Right ventricle myocardium inferior (tissue), 1 donor: Measurements from ENCODE around the gene PWWP2A. TPM values are rescaled to one million over a fixed set of nuclear protein-coding genes. Genes with fewer than 3 reads are reported as not detected.
"Not testable (repeated sequence)": the region's sequence is repeated elsewhere in the genome, so short reads cannot be mapped to it uniquely, and the experiment has no call there.

Experiments used
- ATAC-seq: fragments of 200-7000 bp; cut with Tn5 transposase; one replicate; pipeline ENCODE4 v1.9.1; 2020; ENCODE audit warnings: mild to moderate bottlenecking, moderate library complexity
- DNase-seq: peaks from one replicate; pipeline ENCODE4 v3.0.0; 2021; ENCODE audit errors: missing footprints
- intact Hi-C: fragments of 100-400 bp; cut with DNase I; formaldehyde crosslinking; loops from one replicate; pipeline ENCODE4 v1.11.0; 2022
- long read RNA-seq: library from polyadenylated mRNA; unstranded; transcript quantifications from one replicate; pipeline ENCODE4 v2.0.0, GENCODE V29; 2021
- total RNA-seq: library from RNA; stranded (reverse); fragmentation: NEBNext Ultra II Directional; extraction: Animal tissue kit (Norgen Biotek cat#: 25700); gene quantifications from one replicate; pipeline ENCODE4 v1.2.1, GENCODE V29; 2021
- donor health status: DM: no; HTN: yes; CAD: no; lungs with severe emphysema.

Gene PWWP2A, protein sequence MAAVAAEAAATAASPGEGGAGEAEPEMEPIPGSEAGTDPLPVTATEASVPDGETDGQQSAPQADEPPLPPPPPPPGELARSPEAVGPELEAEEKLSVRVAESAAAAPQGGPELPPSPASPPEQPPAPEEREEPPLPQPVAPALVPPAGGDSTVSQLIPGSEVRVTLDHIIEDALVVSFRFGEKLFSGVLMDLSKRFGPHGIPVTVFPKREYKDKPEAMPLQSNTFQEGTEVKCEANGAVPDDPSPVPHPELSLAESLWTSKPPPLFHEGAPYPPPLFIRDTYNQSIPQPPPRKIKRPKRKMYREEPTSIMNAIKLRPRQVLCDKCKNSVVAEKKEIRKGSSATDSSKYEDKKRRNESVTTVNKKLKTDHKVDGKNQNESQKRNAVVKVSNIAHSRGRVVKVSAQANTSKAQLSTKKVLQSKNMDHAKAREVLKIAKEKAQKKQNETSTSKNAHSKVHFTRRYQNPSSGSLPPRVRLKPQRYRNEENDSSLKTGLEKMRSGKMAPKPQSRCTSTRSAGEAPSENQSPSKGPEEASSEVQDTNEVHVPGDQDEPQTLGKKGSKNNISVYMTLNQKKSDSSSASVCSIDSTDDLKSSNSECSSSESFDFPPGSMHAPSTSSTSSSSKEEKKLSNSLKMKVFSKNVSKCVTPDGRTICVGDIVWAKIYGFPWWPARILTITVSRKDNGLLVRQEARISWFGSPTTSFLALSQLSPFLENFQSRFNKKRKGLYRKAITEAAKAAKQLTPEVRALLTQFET
- total RNA-seq: 13.2 TPM
- long read RNA-seq: 0 reads

- intact Hi-C loops: loop anchor here (2.0 to 5.0 kb wide), 3 partner anchors 49 to 97 kb away; no protein-coding TSS in a partner anchor
- DNase-seq (peak; percentile 99), ATAC-seq (peak; percentile 98)
Observed at GRCh38 chr5:160119142-160119904, at the start of gene PWWP2A. PWWP2A (minus strand) TSS chr5:160119450; CDS start chr5:160119388, 62 bp downstream.

DNA sequence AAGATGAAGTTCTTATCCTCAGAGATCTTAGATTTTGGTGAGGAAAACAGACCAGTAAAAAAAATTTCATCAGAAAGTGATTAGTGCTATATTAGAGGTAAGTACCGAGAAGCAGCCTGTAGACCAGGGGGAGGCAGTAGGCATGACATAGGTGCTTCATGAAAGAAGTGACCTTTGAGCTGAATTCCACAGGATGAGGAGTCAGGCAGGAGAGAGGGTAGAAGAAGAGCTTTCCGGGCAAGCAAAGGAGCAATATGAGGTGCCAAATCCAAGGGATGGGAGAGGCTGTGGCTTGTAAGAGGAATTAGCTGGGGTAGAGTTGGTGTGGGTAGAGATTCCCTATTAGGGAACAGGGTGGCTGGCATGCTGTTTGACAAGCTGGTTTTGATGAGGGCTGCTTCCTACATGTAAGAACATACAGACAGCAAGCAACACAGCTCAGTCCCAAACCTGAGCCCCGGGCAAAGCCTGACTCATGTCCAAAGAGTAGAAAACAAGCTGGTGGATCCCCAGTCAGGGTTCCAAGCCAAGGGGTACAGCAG lies 48.4 kb upstream of the PWWP2A start:
- DNase-seq (no peak), ATAC-seq (no peak)
- intact Hi-C loops: loop anchor here (2.0 kb wide), 1 partner anchor 49 kb away; the partner anchor contains the start of gene PWWP2A

DNA sequence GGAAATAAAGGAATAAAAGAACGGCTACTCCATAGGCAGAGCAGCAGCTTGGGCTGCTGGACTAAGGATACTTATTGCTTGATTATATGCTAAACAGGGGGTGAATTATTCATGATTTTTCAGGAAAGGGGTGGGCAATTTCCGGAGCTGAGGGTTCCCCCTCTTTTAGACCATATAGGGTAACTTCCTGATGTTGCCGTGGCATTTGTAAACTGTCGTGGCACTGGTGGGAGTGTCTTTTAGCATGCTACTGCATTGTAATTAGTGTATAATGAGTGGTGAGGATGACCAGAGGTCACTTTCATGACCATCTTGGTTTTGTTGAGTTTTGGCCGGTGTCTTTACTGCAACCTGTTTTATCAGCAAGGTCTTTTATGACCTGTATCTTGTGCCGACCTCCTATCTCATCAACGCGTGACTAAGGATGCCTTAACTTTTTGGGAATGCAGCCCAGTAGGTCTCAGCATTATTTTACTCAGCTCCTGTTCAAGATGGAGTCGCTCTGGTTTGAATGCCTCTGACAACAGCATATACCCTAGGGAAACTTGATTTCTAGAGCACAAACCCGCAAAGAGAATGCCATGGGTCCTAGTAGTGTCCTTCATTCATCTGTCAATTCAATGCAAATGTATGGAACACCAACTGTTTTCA lies 47.8 kb upstream of the PWWP2A start:
- DNase-seq (no peak), ATAC-seq (no peak)
- intact Hi-C loops: no loop called here

DNA sequence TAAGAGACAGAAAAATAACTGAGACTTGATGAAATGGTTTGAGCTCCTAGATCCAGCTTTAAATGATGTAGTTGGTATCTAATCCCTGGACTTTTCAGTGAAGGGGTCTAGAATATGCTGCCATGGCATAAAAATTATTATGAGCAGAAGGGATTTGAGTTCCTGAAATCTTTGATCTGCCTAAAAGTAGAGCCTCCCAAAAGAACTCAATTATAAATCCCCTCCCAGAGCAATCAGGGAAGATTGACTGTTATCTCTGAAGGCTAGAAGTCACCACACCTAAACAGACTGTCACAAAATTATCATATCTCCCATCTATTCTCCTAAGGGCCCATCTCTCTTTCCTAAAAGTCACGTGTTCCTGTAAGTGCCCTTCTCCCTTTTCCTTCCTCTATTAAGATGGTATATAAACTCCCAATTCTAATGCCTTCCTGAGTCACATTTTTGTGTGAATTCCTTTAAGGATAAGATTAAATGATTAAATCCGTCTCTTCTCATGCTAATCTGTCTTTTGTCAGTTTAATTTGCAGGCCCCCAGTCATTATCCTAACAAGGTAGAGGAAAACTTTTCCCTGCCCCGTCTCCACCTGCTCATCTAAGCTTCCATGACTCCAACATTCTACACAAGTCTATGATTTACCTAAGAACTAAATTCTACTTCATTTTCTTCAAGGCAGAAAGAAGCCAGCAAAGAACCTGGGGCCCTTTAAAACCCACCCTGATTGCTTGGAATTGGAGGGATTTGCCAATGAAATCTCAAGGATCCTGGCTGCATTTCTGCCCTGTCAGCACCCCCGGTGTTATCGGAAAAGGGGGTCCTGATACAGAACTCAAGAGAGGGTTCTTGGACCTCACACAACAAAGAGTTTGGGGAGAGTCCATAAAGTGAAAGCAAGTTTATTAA lies 47.1 kb upstream of the PWWP2A start:
- intact Hi-C loops: no loop called here
- DNase-seq (no peak), ATAC-seq (no peak)

- intact Hi-C loops: no loop called here
- DNase-seq (peak; percentile 92), ATAC-seq (peak; percentile 84)
Observed at GRCh38 chr5:160165137-160166068, 46.2 kb upstream of the PWWP2A start.

DNA sequence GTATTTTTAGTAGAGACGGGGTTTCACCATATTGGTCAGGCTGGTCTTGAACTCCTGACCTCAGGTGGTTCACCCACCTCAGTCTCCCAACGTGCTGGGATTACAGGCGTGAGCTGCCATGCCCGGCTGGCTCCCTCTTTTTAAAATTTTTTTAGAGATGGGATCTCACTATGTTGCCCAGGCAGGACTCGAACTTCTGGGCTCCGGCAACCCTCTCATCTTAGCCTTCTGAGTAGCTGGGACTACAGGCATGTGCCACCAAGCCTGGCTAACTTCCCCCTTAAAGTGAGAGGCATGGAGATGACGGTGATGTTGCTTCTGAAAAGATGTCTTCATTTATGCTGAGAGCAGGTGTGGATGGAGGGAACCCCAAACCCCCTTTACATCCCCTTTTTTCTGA lies 43.7 kb upstream of the PWWP2A start:
- DNase-seq: no peak
- intact Hi-C loops: no loop called here
- no peak for ATAC-seq

DNA sequence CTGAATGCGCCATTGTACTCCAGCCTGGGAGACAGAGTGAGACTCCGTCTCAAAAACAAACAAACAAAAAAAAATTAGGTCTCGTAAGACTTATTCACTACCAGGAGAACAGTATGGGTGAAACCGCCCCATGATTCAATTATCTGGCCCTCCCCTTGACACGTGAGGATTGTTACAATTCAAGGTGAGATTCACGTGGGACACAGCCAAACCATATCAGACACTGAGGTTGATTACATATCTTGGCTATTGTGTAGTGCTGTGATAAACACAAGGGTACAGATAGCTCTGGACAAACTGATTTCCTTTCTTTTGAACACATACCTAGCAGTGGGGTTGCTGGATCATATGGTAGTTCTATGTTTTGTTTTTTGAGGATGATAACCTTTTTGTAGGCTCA lies 42.4 kb upstream of the PWWP2A start:
- intact Hi-C loops: no loop called here
- ATAC-seq: no peak
- DNase-seq: no peak

GRCh38 chr5:160160875-160161274 lies 41.6 kb upstream of the PWWP2A start:
- intact Hi-C loops, ATAC-seq, DNase-seq: not testable (repeated sequence)

DNA sequence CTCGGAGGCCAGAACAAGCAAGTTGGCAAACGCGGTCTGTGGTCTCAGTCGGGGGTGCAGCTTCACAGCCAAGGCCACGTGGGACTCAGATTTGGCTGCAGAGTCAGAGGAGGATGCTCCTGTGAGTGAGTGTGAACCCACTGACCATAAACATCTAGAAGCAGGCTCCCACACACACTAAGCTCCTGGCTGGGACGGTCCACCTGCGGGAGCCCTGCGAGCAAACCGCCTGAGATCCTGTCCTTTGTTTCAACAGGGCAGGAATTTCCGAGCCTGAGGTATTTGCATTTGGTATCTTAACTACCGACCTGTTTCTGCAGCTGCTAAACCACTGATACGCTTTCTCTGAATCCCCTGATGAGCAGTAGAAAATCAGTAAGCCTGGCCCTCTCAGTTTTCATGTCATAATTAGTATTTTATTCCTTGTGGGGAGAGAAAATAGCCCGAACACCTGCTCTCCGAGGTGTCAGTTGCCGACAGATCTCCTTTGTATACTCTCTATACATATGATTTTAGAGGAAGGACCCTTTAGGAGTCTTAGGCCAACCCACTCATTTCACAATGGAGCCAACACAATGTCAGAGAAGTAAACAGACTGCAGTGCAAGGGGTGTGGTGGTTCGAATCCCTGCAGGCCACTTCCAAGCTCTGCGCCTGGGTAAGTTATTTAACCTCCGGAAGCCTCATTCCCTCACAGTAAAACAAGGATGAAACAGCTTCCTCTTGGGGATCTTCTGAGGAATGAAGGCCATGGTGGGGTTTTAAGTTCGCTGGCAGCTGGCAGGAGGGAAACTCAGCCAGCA lies 40.9 kb upstream of the PWWP2A start:
- intact Hi-C loops: no loop called here
- DNase-seq (no peak), ATAC-seq (no peak)

DNA sequence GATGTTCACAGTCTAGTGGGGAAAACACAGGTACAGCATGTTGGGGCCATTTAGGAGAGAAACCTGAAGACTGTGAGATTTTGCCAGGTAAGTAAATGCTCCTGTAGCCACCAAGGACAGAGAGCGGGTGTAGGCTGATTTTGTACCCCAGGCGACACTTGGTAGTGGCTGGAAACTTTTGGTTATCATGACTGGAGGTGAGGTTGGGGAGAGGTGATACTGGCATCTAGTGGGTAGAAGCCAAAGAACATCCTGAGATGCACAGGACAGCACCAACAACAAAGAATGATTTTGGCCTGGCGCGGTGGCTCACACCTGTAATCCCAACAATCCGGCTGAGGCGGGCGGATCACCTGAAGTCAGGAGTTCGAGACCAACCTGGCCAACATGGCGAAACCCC lies 38.8 kb upstream of the PWWP2A start:
- intact Hi-C loops: no loop called here
- no peak for DNase-seq
- no peak for ATAC-seq

- intact Hi-C loops: no loop called here
- no peak for ATAC-seq
- DNase-seq: no peak
Observed at GRCh38 chr5:160155017-160155750, 35.9 kb upstream of the PWWP2A start.

DNA sequence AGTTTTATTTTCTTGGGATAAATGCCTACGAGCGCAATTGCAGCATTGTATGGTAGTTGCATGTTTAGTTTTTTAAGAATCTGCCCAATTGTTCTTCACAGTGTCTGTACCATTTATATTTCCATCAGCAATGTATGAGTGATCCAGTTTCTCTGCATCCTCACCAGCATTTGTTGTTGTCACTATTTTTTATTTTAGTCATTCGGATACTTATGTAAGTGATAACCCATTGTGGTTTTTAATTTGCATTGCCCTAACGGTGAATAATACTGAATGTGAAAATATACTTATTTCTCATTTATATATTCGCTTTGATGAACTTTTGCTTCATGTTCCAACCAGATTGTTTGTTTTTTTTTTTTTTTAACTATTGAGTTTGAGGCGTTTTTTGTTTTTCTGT lies 33.7 kb upstream of the PWWP2A start:
- intact Hi-C loops: no loop called here
- DNase-seq (no peak), ATAC-seq (no peak)

DNA sequence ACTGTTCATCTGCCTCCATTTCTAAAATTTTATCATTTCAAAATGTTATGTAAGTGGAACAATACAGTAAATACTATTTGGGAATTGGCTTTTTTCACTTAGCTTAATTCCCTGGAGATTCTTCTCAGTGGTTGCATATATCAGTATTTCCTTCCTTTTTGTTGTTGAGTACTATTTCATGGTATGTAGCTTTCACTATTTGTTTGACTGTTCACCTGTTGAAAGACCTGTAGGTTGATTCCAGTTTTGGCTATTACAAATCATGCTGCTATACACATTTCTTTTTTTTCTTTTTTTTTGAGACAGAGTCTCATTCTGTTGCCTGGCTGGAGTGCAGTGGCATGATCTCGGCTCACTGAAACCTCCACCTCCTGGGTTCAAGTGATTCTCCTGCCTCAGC lies 33.0 kb upstream of the PWWP2A start:
- intact Hi-C loops: no loop called here
- no peak for DNase-seq
- ATAC-seq: no peak

- intact Hi-C loops: no loop called here
- ATAC-seq: no peak
- no peak for DNase-seq
Observed at GRCh38 chr5:160151017-160151416, 31.8 kb upstream of the PWWP2A start.

DNA sequence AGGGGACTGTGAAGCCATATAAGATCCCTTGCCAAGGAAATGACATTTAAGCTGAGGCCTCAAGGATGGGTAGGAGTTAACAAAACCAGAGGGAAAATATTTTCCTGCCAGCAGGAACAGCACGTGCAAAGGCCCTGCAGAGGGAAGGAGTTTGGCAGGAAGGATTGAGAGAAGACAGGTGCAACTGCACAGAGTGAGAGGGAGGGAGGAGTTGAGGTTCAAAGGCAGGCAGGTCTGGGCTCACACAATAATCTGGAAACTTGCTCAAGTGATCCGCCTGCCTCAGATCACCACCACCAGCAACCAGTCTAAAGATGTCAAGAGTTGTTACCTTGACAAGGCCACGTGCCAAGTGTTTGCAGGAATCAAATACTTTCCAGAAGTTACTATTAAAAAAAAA lies 31.1 kb upstream of the PWWP2A start:
- ATAC-seq (no peak), DNase-seq (no peak)
- intact Hi-C loops: no loop called here
